Motor neuron (in vitro differentiated cells): ENCODE results near the gene RTP4. TPM values are rescaled to one million over a fixed set of nuclear protein-coding genes. Genes with fewer than 3 reads are reported as not detected.
A peak's percentile ranks its signal among the peaks of the same experiment; 100 is the strongest.

ENCODE experiments used
- ATAC-seq, 8 experiments: fragments of 200-7000 bp; cut with Tn5 transposase; replicated peaks in 6 of 8; 2 replicates each; pipeline ENCODE4 v1.8.0; 2021; ENCODE audit warnings: mild to moderate bottlenecking in 8 of 8, moderate library complexity in 8 of 8
- H3K27ac ChIP-seq, 2 donors: fragments of 250-450 bp; sonication (Bioruptor Pico); 2 replicates each; pipeline ENCODE4 v1.9.0; 2021; ENCODE audit warnings: antibody characterized with exemption in 2 of 2, mild to moderate bottlenecking in 2 of 2, moderate library complexity in 1 of 2
- H3K4me1 ChIP-seq, 2 donors: fragments of 250-450 bp; sonication (Bioruptor Pico); replicated peaks in 1 of 2; 2 replicates each; pipeline ENCODE4 v1.6.1; 2021; ENCODE audit warnings: antibody characterized with exemption in 2 of 2, mild to moderate bottlenecking in 2 of 2, moderate library complexity in 1 of 2
- H3K4me3 ChIP-seq, 5 donors: fragments of 250-450 bp; sonication (Bioruptor Pico); 2 replicates each; pipeline ENCODE4 v1.9.0; 2021; ENCODE audit warnings: antibody characterized with exemption in 5 of 5, mild to moderate bottlenecking in 5 of 5, moderate library complexity in 4 of 5
- WGBS, 10 experiments: fragments of 450-650 bp; shearing (Covaris generic); methylation state at CpG; one replicate each; pipeline ENCODE4 v1.0.0; 2022; 5-methylcytosine and 5-hydroxymethylcytosine counted together
- in situ Hi-C, 9 experiments: fragments of 400-800 bp; cut with MboI; loops; one replicate each; pipeline ENCODE4 v1.15.0; 2021; ENCODE audit warnings: low sequenced_read_pairs in 9 of 9, low pct_unique_long_range_greater_than_20kb in 2 of 9; ENCODE audit not compliant: unreplicated experiment in 9 of 9
- total RNA-seq, 8 experiments: library from RNA; unstranded; fragments of 300-600 nt; gene quantifications; 2 replicates each; pipeline versions ENCODE4 v1.2.3 to v1.2.4, GENCODE V29; 2022

Gene RTP4, protein sequence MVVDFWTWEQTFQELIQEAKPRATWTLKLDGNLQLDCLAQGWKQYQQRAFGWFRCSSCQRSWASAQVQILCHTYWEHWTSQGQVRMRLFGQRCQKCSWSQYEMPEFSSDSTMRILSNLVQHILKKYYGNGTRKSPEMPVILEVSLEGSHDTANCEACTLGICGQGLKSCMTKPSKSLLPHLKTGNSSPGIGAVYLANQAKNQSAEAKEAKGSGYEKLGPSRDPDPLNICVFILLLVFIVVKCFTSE
- total RNA-seq, result 1 to 10 TPM in 2 of 8 experiments, under 1 TPM in 3, not detected in 3; 0.28 to 9.6 (median 0.52) TPM

DNA sequence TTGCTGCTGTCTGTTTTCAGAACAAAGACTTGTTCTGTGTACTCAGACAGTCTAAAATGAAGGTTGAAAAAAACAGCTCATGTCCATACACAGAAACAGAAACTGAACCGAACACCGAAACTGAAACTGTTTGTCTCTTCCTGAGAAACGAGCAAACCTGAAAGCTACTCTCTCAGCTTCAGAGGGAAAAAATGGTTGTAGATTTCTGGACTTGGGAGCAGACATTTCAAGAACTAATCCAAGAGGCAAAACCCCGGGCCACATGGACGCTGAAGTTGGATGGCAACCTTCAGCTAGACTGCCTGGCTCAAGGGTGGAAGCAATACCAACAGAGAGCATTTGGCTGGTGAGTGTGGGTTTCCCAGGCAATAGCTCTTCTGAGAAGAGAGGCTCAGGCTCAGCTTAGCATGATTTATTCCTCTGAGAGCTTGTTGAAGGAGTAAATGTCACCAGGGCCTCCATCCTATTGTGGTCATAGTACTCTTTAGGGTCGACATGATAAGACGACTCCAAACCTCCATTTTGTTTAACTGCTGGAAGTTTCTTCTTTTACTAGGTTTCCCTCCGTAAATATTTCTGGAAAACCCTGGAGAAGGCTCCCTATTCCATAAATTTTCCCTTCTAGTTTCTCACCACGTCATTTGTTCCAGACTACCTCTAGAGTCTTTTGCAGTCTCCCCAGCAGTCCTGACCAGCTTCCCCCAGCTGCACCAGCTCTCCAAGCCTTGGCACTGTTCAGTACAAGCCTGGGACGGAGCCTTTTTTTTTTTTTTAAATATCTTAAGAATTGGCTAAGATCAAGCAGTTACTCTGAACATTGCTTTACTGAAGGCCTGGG, at the start of gene RTP4:
Gene RTP4, plus strand, starts transcription at position 135 of the 838 bp plus-strand sequence. Its CDS starts 57 bp downstream, at position 192.
- WGBS, 10 experiments, result 0 to 100% (median 82%) methylated on average over 1 to 9 of the region's 10 CpGs
- H3K4me3 ChIP-seq, result no peak within 1 kb of the TSS
- H3K27ac ChIP-seq, result no peak within 1 kb of the TSS
- in situ Hi-C loops, result no loop called here
- H3K4me1 ChIP-seq, result peaks cover 0 to 6% of the 10 kb centered on the region in 2 donors
- ATAC-seq, result peak in 6 of 8 experiments; percentile 27 to 87 (median 62)

DNA sequence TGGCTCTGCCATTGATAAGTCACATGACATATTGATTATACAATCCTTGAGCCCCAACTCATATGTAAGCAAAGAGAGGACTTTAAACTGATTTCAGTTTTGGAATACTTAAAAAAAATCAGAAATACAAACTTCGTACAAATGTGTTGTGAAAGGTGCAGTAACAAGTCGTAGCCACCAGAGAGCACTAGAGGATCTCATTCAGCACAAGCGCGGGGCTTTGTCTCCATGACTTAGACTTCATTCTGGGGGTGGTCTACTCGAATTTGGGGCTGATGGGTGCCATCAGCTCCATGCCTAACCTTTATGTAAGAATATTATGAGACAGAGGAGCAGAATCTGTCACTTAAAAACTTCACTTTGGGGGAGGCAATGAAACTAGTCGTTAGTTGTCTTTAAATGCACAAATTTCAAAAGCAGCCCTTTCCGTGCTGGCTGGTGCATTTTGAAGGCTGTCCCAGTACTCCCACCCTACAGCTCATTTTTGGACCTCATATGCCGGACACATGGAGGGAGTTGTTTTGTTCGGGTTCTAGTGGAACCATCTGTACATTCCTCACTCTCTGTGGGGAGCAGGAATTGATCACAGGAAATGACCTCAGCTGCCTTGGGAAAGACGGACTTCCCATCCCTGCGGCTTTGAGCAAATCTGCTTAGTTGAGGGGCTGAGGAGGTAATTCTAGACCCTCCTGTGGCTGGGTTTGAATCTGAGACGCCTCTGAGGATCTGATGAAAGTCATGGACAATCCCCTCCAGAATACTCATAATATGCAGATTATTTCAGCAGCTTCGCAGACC, 49.2 kb upstream of the RTP4 start:
- 0 to 52% (median 11%) methylated on average over 2 to 8 of the region's 13 CpGs; no CpG with 5 or more reads in 2 of the 10 experiments for WGBS, 10 experiments
- H3K4me3 ChIP-seq, result no peak overlapping the region
- H3K4me1 ChIP-seq, result peaks cover 0 to 5% of the 10 kb centered on the region in 2 donors
- ATAC-seq, result peak in 5 of 8 experiments; percentile 36 to 94 (median 63)
- in situ Hi-C loops, result loop anchor here in 8 of 9 experiments (5.0 to 25.0 kb wide), 4 partner anchors 107 to 368 kb away; no protein-coding TSS in a partner anchor
- H3K27ac ChIP-seq, result no peak overlapping the region

DNA sequence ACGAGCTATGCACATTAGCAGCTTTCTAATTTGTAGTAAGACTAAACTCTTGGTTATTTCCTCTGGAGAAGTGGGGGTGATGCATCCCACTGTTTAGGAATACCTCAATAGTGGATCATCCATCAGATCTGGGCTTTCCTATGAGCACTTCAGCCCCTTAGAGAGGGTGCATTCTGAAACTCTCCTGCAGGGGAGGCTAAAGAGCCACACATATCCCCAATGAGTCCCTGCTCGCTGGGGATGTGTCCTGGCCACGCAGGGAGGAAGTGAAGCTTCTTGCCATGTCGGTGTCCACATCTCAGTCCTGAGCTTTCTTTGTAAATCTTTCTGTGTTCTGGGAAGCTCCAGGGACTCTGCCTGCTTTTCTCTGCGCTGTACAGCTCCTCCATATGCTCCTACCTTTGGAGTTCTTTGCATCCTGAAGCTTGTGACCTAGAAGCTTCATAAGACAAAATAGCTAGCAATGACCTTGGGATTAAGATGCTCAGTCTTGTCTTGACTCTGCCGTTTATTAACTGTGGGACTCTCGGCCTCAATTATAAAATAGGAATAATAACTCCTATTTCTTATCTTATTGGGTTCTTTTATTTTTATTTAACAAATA, 48.4 kb upstream of the RTP4 start:
- in situ Hi-C loops, result loop anchor here (5.0 to 25.0 kb wide), 4 partner anchors 108 to 368 kb away; no protein-coding TSS in a partner anchor
- H3K27ac ChIP-seq, result no peak overlapping the region
- H3K4me1 ChIP-seq, result peaks cover 0 to 5% of the 10 kb centered on the region in 2 donors
- peak; percentile 64 to 95 (median 84) for ATAC-seq
- 0 to 75% (median 53%) methylated on average over 1 to 6 of the region's 7 CpGs; no CpG with 5 or more reads in 1 of the 10 experiments for WGBS, 10 experiments
- H3K4me3 ChIP-seq, result no peak overlapping the region

DNA sequence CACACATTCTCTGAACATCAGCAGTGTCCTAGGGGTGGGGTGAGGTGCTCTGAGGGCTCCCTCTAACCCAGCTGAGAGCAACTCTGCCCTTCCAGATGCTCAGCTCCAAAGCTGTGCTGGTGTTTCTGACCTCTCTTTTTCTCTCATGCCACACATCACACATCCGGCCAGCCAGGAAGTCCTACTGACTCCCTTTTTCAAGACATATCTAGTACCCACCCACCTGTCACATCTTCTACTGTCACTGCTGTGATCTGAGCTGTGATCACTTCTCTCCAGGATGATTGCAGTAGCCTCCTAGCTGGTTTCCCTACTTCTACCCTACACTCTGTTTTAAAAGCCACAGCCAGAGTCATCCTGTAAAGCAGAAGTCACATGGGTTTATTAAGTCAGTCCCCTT, 46.4 kb upstream of the RTP4 start:
- in situ Hi-C loops, result loop anchor here in 6 of 9 experiments (5.0 to 25.0 kb wide), 3 partner anchors 109 to 366 kb away; no protein-coding TSS in a partner anchor
- Histone ChIP-seq H3K27ac (no peak overlapping the region), H3K4me3 (no peak overlapping the region), H3K4me1 (peaks cover 0 to 5% of the 10 kb centered on the region in 2 donors)
- WGBS, 10 experiments, result 80 to 100% (median 100%) methylated on average over 1 of the region's 1 CpG; no CpG with 5 or more reads in 7 of the 10 experiments
- no peak for ATAC-seq

DNA sequence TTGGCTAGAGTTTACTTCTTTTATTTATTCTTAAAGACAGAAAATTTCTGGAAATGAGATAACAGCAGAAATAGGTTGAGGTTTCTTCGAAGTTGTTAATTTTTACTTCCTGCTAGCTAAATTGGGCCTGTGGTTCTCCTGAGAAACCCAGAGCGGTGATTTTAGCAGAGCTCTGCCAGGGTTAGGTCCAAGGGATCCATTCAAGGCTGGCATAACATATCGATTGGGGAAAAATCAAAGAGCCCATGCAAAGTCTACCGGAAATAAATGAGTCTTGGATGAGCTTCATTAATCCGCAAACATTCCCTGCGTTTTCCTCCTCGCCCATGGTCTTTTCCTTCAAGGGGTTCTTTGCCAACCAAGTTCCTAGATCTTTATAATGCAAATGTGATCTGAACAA, 45.9 kb upstream of the RTP4 start:
- 64 to 100% (median 86%) methylated on average over 1 to 7 of the region's 7 CpGs for WGBS, 10 experiments

DNA sequence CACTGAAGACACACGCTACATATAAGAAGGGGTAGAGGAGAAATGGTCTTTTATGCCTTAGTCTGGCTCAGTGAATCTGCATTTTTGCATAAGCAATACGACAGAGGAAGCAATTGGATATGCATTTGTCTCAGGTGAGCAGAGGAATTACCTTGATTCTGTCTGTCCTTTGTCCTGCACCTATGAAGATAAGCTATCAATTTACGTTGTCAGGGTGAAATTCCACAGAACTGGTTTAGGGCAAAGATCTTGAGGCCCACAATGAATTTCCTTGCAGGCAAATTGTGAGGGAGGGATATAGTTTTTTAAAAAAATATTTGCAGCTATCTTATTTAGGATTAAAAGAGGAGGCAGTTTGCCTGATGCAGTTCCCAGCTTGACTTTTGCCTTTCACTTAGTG, 45.1 kb upstream of the RTP4 start:
- H3K27ac ChIP-seq, result no peak overlapping the region
- no peak overlapping the region for H3K4me3 ChIP-seq
- no peak for ATAC-seq
- in situ Hi-C loops, result loop anchor here in 6 of 9 experiments (5.0 to 25.0 kb wide), 3 partner anchors 111 to 364 kb away; no protein-coding TSS in a partner anchor
- peaks cover 0 to 5% of the 10 kb centered on the region in 2 donors for H3K4me1 ChIP-seq
- 20 to 100% (median 62%) methylated on average over 1 to 3 of the region's 3 CpGs for WGBS, 10 experiments

More for the DNA sequence above, 45.9 kb upstream of the RTP4 start:
- Histone ChIP-seq H3K4me3 (no peak overlapping the region), H3K4me1 (peaks cover 0 to 5% of the 10 kb centered on the region in 2 donors), H3K27ac (no peak overlapping the region)
- ATAC-seq, result no peak
- in situ Hi-C loops, result loop anchor here in 6 of 9 experiments (5.0 to 25.0 kb wide), 3 partner anchors 110 to 365 kb away; no protein-coding TSS in a partner anchor

DNA sequence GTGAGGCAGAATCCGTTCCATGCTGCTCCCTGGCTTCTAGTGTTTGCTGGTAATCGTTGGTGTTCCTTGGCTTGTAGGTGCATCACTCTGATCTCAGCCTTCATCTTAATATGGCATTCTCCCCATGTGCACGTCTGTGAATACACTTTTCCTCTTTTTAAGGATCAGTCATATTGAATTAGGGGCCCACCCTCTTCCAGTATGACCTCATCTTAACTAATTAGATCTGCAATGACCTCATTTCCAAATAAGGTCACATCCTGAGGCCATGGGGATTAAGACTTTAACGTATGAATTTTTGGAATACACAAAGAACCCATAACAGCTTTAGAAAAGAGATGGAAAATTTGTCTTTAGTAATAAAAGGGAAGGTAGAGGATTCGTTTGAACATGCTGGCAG, 42.6 kb upstream of the RTP4 start:
- Histone ChIP-seq H3K4me1 (no peaks in the 10 kb centered on the region), H3K27ac (no peak overlapping the region), H3K4me3 (no peak overlapping the region)
- ATAC-seq, result peak in 2 of 8 experiments; percentile 35 to 59
- in situ Hi-C loops, result no loop called here
- WGBS, 10 experiments, result 27 to 93% (median 79%) methylated on average over 1 to 4 of the region's 5 CpGs; no CpG with 5 or more reads in 2 of the 10 experiments

DNA sequence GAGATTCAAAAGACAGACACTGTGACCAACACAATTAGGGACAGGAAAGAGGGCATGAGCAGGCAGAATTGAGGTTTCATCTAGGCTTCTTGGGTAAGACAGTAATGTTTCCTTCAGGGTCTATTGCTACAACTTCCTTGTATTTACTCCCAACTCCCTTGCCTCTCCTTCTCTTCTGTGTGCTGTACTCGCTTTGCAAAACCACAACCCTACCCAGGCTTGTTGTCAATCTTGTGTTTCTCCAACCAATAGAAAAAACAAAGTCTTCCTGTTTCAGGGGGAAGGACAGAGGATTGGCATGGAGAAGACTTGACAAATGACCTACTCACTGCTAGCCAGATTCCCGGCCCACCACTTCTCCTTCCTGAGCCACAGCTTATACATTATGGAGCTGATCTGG, 40.3 kb upstream of the RTP4 start:
- in situ Hi-C loops, result no loop called here
- no peak overlapping the region for H3K27ac ChIP-seq
- ATAC-seq, result no peak
- H3K4me1 ChIP-seq, result no peaks in the 10 kb centered on the region
- H3K4me3 ChIP-seq, result no peak overlapping the region
- WGBS, 10 experiments, result 0 to 100% (median 71%) methylated on average over 1 to 2 of the region's 2 CpGs; no CpG with 5 or more reads in 2 of the 10 experiments

DNA sequence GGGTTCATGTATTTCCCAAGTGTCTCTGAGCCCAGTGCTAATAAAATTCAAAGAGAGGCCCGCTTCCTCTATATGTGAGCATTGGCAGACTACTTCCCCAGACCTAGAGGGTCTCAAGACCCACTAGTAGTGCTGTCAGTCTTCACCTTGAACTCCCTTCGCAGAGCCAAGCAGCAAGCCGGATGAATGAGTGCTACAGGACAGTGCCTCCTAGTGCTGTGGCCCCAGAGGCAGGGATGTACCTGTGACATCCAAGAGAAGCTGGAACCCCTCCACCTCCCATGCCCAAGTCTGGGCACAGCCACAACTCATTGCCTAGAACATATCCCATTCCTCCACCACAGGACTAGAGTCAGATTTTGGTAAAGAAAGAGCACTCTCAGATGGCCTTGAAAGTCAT, 39.5 kb upstream of the RTP4 start:
- in situ Hi-C loops, result no loop called here
- Histone ChIP-seq H3K4me1 (peaks cover 0 to 6% of the 10 kb centered on the region in 2 donors), H3K4me3 (no peak overlapping the region), H3K27ac (no peak overlapping the region)
- WGBS, 10 experiments, result 51 to 100% (median 71%) methylated on average over 1 to 3 of the region's 3 CpGs; no CpG with 5 or more reads in 3 of the 10 experiments
- ATAC-seq, result no peak

DNA sequence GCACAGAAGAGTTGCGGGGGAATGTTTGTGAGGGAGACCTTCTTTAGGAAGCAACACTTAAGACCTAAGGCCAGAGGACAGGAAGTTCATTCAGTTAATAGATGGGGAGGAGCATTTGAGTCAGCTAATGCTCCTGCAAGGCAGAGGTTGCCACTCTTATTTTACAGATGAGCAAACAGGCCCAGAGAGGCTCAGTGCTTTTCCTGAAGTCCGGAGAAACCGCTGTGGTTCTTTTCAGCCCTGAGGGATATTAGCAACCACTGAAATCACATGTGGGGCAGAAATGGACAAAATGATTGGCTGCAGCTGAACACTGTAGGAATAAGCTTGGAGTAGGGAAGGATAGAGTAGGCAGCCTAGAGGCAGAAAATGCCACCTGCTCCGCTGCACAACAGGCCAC, 33.3 kb upstream of the RTP4 start:
- in situ Hi-C loops, result no loop called here
- Histone ChIP-seq H3K4me3 (no peak overlapping the region), H3K27ac (no peak overlapping the region), H3K4me1 (peaks cover 0 to 6% of the 10 kb centered on the region in 2 donors)
- ATAC-seq, result no peak
- WGBS, 10 experiments, result 40 to 100% (median 100%) methylated on average over 1 to 4 of the region's 4 CpGs; no CpG with 5 or more reads in 1 of the 10 experiments

DNA sequence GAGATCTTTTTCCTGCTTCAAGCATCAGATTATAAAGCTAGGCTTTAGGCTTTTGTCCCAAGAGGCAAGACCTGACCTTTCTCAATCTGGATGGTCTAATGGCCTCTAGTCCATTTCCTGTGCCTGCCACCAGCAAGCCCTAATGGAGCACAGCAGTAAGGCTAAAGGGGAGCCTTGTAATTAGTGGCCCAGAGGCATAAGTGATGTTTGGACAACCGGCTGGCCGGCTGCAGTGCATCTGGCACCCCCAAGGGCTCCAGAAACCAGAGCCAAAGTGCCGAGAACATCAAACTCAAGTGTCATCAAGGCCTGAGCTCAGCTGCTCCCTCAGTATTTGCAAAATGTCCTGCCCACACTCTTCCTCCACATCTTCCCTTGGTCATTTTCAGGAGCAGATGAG, 31.9 kb upstream of the RTP4 start:
- no peak for ATAC-seq
- H3K4me1 ChIP-seq, result peaks cover 0 to 6% of the 10 kb centered on the region in 2 donors
- in situ Hi-C loops, result no loop called here
- WGBS, 10 experiments, result 36 to 100% (median 82%) methylated on average over 2 to 3 of the region's 3 CpGs; no CpG with 5 or more reads in 5 of the 10 experiments
- no peak overlapping the region for H3K4me3 ChIP-seq
- no peak overlapping the region for H3K27ac ChIP-seq

DNA sequence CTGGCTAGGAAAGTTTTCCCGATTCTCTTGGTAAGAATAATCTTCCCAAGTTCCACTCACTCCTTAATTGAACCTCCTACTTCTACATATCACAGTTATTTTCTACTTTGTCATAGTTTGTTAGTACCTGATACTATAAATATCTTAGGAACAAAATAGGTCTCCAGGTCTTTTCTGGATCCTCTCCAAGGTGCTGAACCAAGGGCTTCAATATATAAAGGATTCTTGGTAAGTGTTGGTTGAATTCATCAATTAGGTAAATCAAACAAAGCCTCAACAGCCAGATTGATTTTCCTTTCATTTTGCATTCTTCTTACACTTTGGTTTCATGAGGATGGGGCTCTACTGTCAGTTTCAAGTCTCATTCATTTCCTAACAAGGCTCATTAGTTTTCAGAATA, 27.6 kb upstream of the RTP4 start:
- Histone ChIP-seq H3K27ac (no peak overlapping the region), H3K4me1 (no peaks in the 10 kb centered on the region), H3K4me3 (no peak overlapping the region)
- in situ Hi-C loops, result no loop called here
- WGBS, 10 experiments, result 0 to 100% (median 93%) methylated on average over 1 of the region's 1 CpG; no CpG with 5 or more reads in 4 of the 10 experiments
- ATAC-seq, result no peak
